OCI-LY3 (cell line): Measurements from ENCODE around the gene LRRC8D.

Experiments used
- H2AFZ ChIP-seq: fragments of 200-600, 300-600 bp; shearing (Covaris generic); 2 replicates; pipeline ENCODE4 v1.6.0; 2014; ENCODE audit warnings: antibody characterized with exemption, low read depth, low read length
- H3K27ac ChIP-seq: fragments of 200-600, 300-600 bp; sonication (generic); 2 replicates; pipeline ENCODE4 v1.5.1; 2014; ENCODE audit warnings: mild to moderate bottlenecking, low read length, moderate library complexity, mixed read lengths
- H3K27me3 ChIP-seq: fragments of 200-600, 300-600 bp; sonication (generic); 2 replicates; pipeline ENCODE4 v1.6.1; 2014; ENCODE audit warnings: low read depth, low read length, mixed read lengths
- H3K36me3 ChIP-seq: fragments of 200-600, 300-600 bp; sonication (generic); replicated peaks from 2 replicates; pipeline ENCODE3; 2014; ENCODE audit warnings: low read depth, low read length, mixed read lengths
- H3K4me1 ChIP-seq: fragments of 300-600, 200-600 bp; sonication (generic); 2 replicates; pipeline ENCODE4 v1.6.1; 2014; ENCODE audit warnings: low read length, mixed read lengths
- H3K4me2 ChIP-seq: fragments of 200-600, 300-600 bp; sonication (generic); 2 replicates; pipeline ENCODE4 v1.6.1; 2014; ENCODE audit warnings: low read length, mixed read lengths
- H3K4me3 ChIP-seq: fragments of 300-600, 200-600 bp; sonication (generic); 2 replicates; pipeline ENCODE4 v1.5.1; 2014; ENCODE audit warnings: antibody characterized with exemption, mild to moderate bottlenecking, low read length, moderate library complexity
- H3K79me2 ChIP-seq: fragments of 300-600, 200-600 bp; shearing (Covaris generic); 2 replicates; pipeline ENCODE4 v1.6.1; 2014; ENCODE audit warnings: mild to moderate bottlenecking, low read length, mixed read lengths
- H3K9ac ChIP-seq: fragments of 300-600, 200-600 bp; shearing (Covaris generic); 2 replicates; pipeline ENCODE4 v1.6.0; 2014; ENCODE audit warnings: mild to moderate bottlenecking, low read length, moderate library complexity
- H3K9me3 ChIP-seq: fragments of 200-600, 300-600 bp; shearing (Covaris generic); 2 replicates; pipeline ENCODE4 v1.6.1; 2014; ENCODE audit warnings: low read length, mixed read lengths; ENCODE audit not compliant: insufficient read depth
- H4K20me1 ChIP-seq: fragments of 200-600, 300-600 bp; sonication (generic); 2 replicates; pipeline ENCODE4 v1.6.1; 2016; ENCODE audit warnings: low read length, mixed read lengths; ENCODE audit not compliant: insufficient read depth
- CTCF ChIP-seq: fragments of 200-600, 300-600 bp; sonication (generic); IDR thresholded peaks from 2 replicates; pipeline ENCODE4 v1.5.1; 2014; ENCODE audit warnings: antibody characterized with exemption, low read length, low read depth
- EZH2phosphoT487 ChIP-seq: fragments of 200-600 bp; shearing (Covaris generic); IDR thresholded peaks from 2 replicates; pipeline ENCODE4 v1.6.1; 2018; ENCODE audit warnings: antibody characterized with exemption, mixed run types, low read depth

Gene LRRC8D

GRCh38 chr1:89945852-89946476 is 125.1 kb downstream of the LRRC8D start:
- Histone ChIP-seq H3K79me2 (no peaks in the 10 kb centered on the region), H2AFZ (no peak overlapping the region), H4K20me1 (no peaks in the 10 kb centered on the region), H3K27ac (peak overlapping the region; percentile 50), H3K4me2 (peak overlapping the region; percentile 59), H3K4me3 (peak overlapping the region; percentile 7; the same call in 1 of the 2 replicates), H3K27me3 (no peaks in the 10 kb centered on the region), H3K36me3 (no peaks in the 10 kb centered on the region), H3K9me3 (no peaks in the 10 kb centered on the region), H3K4me1 (peaks cover 58% of the 10 kb centered on the region), H3K9ac (peak overlapping the region; percentile 21; the same call in 1 of the 2 replicates)
- no peak for TF ChIP-seq EZH2phosphoT487
- TF ChIP-seq CTCF: no peak

GRCh38 chr1:89946532-89946931 is 125.7 kb downstream of the LRRC8D start:
- Histone ChIP-seq H3K27ac (peak overlapping the region; percentile 50), H3K9me3 (no peaks in the 10 kb centered on the region), H3K4me2 (peak overlapping the region; percentile 59), H3K4me3 (peak overlapping the region; percentile 7; the same call in 1 of the 2 replicates), H2AFZ (no peak overlapping the region), H3K36me3 (no peaks in the 10 kb centered on the region), H3K4me1 (peaks cover 52% of the 10 kb centered on the region), H3K9ac (peak overlapping the region; percentile 21; the same call in 1 of the 2 replicates), H4K20me1 (no peaks in the 10 kb centered on the region), H3K79me2 (no peaks in the 10 kb centered on the region), H3K27me3 (no peaks in the 10 kb centered on the region)
- no peak for TF ChIP-seq EZH2phosphoT487
- no peak for TF ChIP-seq CTCF

GRCh38 chr1:89948722-89949345 is 128.0 kb downstream of the LRRC8D start:
- H3K4me1 ChIP-seq: peaks cover 70% of the 10 kb centered on the region
- H4K20me1 ChIP-seq: no peaks in the 10 kb centered on the region
- no peak overlapping the region for H2AFZ ChIP-seq

More at GRCh38 chr1:89948722-89949345, 128.0 kb downstream of the LRRC8D start:
- no peak overlapping the region for H3K27ac ChIP-seq
- TF ChIP-seq CTCF: no peak
- no peak for TF ChIP-seq EZH2phosphoT487
- no peaks in the 10 kb centered on the region for H3K36me3 ChIP-seq
- H3K79me2 ChIP-seq: no peaks in the 10 kb centered on the region
- H3K27me3 ChIP-seq: no peaks in the 10 kb centered on the region
- H3K4me2 ChIP-seq: no peak overlapping the region
- no peaks in the 10 kb centered on the region for H3K9me3 ChIP-seq
- H3K9ac ChIP-seq: no peak overlapping the region
- no peak overlapping the region for H3K4me3 ChIP-seq
